HG03439 (cell line): ENCODE results near the gene DSG3.
A peak's percentile ranks its signal among the peaks of the same experiment; 100 is the strongest.

Source experiments
- ATAC-seq: cut with Tn5 transposase; IDR thresholded peaks from one replicate; pipeline ENCODE4 v1.9.1; 2021; ENCODE audit warnings: mild to moderate bottlenecking, moderate library complexity; ENCODE audit not compliant: unreplicated experiment

DSG3 gene

GRCh38 chr18:31429623-31430022, 17.9 kb upstream of the DSG3 start:
- no peak for ATAC-seq

GRCh38 chr18:31430072-31430471, 17.5 kb upstream of the DSG3 start:
- ATAC-seq: no peak

GRCh38 chr18:31430554-31430953, 17.0 kb upstream of the DSG3 start:
- no peak for ATAC-seq

- no peak for ATAC-seq
Measured at GRCh38 chr18:31432316-31432715, 15.2 kb upstream of the DSG3 start.

GRCh38 chr18:31436825-31437224, 10.7 kb upstream of the DSG3 start:
- no peak for ATAC-seq

- peak; percentile 78 for ATAC-seq
Measured at GRCh38 chr18:31438402-31438801, 9.1 kb upstream of the DSG3 start.

GRCh38 chr18:31439807-31440325, 7.7 kb upstream of the DSG3 start:
- no peak for ATAC-seq

- ATAC-seq: no peak
Measured at GRCh38 chr18:31440787-31441186, 6.8 kb upstream of the DSG3 start.

- ATAC-seq: no peak
Measured at GRCh38 chr18:31441493-31441892, 6.0 kb upstream of the DSG3 start.

GRCh38 chr18:31444142-31444541, 3.4 kb upstream of the DSG3 start:
- ATAC-seq: no peak

GRCh38 chr18:31445908-31446307, 1.6 kb upstream of the DSG3 start:
- no peak for ATAC-seq

- ATAC-seq: no peak
Measured at GRCh38 chr18:31446854-31447253, 687 bp upstream of the DSG3 start.

- no peak for ATAC-seq
Measured at GRCh38 chr18:31450409-31450808, 2.9 kb downstream of the DSG3 start.

- ATAC-seq: no peak
Measured at GRCh38 chr18:31451625-31452024, 4.1 kb downstream of the DSG3 start.

- ATAC-seq: no peak
Measured at GRCh38 chr18:31454066-31454708, 6.6 kb downstream of the DSG3 start.

GRCh38 chr18:31469629-31470028, 22.1 kb downstream of the DSG3 start:
- ATAC-seq: no peak

- no peak for ATAC-seq
Measured at GRCh38 chr18:31478688-31479087, 31.1 kb downstream of the DSG3 start.

- no peak for ATAC-seq
Measured at GRCh38 chr18:31482051-31482450, 34.5 kb downstream of the DSG3 start.

- no peak for ATAC-seq
Measured at GRCh38 chr18:31483396-31483795, 35.9 kb downstream of the DSG3 start.

GRCh38 chr18:31484461-31484860, 36.9 kb downstream of the DSG3 start:
- ATAC-seq: no peak

- no peak for ATAC-seq
Measured at GRCh38 chr18:31486165-31486564, 38.6 kb downstream of the DSG3 start.

- ATAC-seq: no peak
Measured at GRCh38 chr18:31487246-31488015, 39.9 kb downstream of the DSG3 start.
